Measurements from ENCODE around the gene DCDC1. TPM values are rescaled to one million over a fixed set of nuclear protein-coding genes. Genes with fewer than 3 reads are reported as not detected.

The DCDC1 gene
- total RNA-seq, 1 donor from 2014 or later, result not detected

DNA sequence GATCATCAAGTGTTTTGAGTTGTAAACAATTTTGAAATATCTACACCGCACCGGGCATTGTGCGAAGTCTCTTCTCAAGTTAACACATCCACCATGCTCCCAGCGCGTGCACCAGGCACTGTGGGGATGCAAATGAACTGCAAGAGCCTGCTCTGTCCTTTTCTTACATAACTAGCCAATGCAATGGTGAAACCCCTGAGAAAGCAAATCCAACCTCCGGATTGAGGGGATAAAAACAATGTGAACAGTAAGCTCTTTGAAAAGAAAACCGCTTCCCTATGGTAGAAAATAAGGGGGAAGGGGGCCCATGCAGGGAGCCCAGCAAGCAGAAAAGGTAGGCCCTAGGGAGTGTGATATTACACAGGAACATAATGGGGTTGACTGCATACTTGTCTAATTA, 508.5 kb downstream of the DCDC1 start:
- no peak for DNase-seq (ENCODE audit: extremely low read depth, low read depth, low spot score)

DNA sequence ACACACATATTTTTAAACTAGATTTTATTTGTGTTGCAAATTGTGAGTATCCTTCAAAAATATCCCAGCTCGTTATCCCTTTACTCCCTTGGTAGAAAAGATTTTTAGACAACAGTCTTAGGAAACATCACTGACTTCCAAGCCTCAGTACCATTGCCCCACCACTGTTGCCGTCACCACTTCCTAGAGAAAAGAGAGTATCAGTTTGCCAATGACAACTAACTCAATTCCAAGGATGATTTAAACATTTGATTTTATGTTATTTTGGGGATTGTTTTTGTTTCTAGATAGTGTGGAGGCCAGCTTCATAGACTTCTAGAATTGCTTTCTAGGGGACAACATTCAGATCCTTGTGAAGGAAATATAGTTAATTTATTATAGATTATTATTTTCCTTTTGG, 509.4 kb downstream of the DCDC1 start:
- no peak for DNase-seq (ENCODE audit: extremely low read depth, low read depth, low spot score)

DNA sequence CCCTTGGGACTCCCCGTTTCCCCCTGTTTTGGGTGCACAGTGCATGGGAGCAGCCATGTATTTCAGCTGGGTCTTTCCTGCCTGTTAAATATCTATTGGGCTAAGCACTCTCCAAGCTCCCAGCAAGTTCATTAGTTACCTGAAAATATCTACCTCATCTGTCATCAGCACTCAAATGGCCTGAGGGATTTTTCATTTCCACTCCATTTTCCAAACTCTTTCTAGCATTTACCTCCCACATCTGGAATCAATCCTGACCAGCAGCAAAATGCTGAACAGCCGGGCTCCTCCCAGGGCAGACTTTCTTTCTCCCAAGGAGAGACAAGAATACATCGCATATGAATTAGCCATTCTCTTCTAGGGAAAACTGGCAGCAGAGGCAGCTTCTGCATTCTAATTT, 509.9 kb downstream of the DCDC1 start:
- no peak for DNase-seq (ENCODE audit: extremely low read depth, low read depth, low spot score)

DNA sequence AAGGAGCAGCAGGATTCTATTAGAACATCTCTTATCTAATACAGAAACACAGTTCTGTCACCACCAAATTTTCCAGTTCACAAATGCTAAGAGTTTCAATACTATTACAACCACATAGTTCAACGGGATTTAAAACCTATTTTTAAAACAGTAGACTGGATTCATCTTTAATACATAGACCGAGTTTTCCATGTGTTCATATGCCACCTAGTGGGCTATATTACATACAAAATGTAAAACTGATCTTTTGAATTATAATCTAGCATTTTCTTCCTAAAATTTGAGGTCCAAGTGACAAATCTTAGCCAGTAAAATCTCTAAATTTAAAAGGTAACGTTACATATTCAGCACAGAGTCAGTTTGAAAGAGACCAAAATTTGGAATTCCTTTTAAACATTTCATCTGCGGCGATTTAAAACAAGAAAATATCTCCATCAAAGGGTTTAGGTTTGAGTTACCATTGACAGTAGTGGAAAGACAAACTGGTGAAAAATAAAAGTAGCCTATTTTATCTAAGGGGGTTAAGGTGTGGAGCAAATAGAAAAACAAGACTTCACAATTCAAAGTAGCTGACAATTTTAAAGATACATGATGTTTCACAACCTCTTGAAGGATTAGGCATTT, 514.0 kb downstream of the DCDC1 start:
- DNase-seq (ENCODE audit: extremely low read depth, low read depth, low spot score), result peak; percentile 3

DNA sequence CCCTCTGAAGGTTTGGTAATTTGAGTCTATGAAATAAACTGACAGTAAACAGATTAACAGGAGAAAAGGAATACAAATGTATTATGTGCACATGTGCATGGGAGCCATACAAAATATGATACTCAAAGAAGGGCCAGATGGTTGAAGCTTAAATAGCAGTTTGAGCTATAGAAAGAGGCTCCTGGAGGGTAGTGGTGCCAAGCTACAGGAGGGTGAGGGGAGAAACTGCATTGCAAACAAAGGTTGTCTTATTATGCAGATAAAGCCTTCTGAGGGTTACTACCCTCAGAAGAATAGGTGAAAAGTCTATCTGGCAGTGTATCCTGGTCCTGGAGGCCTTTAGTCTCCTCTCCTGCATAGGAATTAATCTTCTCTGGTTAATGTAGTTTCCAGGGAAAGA, 516.1 kb downstream of the DCDC1 start:
- no peak for DNase-seq (ENCODE audit: extremely low read depth, low read depth, low spot score)

DNA sequence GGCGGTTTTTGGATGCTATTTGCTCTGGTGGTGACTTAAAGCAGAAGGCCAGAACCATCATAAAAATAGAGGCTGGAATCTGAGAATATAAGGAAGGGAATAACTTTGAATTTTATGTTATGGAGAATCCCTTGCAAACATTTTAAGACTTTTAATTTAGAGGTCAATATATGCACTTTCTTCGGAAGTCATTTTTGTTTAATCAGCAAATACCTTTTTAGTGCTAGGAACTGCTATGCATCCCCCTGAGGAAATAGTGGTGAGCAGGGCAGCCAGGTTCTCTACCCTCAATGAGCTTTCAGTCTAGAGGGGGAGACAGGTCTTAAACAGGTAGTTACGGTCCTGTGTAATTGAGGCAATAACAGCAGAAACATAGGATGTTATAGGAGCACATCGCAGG, 516.9 kb downstream of the DCDC1 start:
- no peak for DNase-seq (ENCODE audit: extremely low read depth, low read depth, low spot score)

DNA sequence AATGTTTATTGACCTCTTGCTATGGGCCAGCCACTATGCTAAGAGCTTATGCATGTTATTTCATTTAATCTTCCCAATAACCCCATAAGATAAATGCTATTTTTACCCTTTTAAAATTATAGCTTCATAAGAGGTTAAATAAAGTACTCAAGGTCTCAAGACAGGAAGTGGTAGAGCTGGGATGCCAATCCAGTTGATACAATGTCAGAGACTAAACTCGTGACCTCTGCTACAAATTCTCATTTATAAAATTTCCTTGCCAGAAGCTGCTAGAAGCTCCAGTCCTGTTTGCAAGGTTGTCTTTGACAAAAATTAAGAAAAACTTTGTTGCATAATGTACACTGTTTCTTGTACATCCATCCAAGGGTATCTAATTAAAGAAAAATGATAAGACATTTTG, 517.4 kb downstream of the DCDC1 start:
- no peak for DNase-seq (ENCODE audit: extremely low read depth, low read depth, low spot score)

DNA sequence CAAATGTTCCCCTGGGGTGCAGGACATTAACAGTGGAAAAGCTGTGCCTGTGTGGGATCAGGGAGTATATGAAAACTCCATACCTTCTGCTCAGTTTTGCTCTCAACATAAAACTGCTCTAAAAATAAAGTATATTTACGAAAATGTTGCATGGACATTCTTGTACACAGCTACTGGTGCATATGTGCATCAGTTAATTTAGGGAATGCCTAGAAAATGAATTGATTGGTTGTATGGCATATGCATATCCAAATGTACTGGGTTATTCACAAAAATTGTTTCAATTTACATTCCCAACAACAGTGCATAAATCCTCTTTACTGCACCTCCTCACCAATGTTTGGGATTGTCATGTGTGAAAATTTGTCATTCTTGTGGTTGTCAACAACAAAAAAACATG, 532.3 kb downstream of the DCDC1 start:
- no peak for DNase-seq (ENCODE audit: extremely low read depth, low read depth, low spot score)

DNA sequence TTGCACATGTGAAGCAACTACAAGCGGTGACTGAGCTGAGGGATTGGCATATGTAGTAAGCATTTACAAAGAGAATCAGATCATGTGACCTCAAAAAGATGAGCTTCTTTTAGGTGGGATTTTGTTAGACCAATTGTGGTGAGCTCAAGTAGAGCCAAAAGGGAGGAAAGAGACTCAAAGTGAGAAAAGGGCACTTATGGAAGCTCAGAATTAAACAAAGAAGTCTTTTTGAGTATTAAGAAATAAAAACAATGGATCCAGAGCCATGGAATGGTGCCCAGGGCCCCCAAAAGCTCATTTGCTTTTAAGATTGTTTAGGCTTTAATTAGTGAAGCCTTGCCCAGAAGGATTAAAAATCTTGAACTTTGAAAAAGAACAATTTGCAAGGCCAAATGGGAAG, 536.7 kb downstream of the DCDC1 start:
- no peak for DNase-seq (ENCODE audit: extremely low read depth, low read depth, low spot score)

DNA sequence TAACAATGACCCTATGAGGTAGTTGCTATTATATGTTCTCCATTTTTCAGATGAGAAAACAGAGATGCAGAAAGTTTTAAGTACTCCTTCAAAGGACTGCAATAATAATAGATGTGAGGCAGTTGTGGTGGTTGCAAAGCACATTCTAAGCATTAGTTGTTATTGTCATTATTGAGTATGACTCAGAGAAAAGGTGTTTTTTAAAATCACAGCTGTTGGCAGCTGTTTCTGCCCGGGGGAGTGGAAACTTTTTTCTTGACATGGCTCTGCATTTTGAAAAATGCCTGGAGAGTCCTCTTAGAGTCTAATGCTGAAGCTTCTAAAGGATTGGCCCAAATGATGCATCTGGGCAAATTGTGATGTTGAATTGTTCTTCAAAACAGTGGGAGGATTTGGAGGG, 538.9 kb downstream of the DCDC1 start:
- no peak for DNase-seq (ENCODE audit: extremely low read depth, low read depth, low spot score)

DNA sequence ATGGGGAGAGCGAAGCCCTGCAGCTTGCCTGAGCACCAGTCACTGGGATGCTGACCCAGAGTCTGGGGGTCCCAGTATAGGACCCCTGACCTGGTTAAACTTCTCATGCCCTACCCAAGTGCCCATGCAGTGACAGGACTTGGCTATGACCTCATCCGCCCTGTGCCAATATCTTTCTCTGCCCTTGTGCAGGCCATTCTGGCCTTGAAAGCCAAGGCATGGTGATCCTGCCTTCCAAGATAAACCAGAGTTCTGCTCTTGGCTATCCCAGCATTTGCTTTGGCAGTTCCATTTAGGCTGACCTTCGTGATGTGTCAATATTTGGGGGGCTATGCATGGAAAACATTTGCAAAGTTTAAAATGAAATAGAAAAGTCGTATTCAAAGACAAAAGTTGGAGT, 542.6 kb downstream of the DCDC1 start:
- DNase-seq (ENCODE audit: extremely low read depth, low read depth, low spot score), result no peak

DNA sequence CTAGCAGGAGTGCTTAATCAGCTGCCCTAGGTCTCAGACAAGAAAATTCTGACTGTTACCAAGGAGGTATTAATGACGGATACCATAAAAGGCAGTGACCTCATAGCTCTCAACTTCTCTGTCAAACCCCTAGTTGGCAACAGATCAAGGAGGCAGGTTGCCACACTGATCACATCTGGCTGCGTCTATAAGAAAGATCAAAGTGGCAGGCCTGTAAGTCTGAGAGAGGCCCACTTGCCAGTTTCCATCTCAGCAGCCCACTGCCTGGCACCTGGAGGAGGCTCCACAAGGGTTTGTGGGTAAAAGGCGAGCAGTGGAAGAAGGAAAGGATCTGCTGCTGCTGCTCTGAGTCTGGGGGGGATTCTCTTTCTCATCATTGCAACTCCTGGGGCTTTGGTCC, 543.8 kb downstream of the DCDC1 start:
- DNase-seq (ENCODE audit: extremely low read depth, low read depth, low spot score), result no peak

DNA sequence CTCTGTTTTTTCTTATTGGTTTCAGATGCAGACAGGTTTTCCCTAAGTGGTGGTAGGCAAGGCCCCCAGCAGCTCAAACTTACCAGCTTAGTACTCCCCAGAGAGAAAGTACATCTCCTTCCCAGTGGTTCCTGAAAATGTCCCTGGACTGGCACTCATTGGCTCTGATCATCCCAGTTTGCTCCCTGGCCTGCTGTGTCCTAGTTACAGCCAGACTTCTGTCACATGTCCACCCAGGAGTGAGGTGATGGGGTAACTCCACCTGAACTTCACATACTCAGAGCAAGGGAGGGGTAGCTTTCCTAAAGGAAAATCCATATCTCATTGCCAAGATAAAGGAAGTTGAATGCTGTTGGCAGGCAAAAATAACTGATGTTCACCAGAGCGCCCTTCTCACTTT, 546.4 kb downstream of the DCDC1 start:
- no peak for DNase-seq (ENCODE audit: extremely low read depth, low read depth, low spot score)

DNA sequence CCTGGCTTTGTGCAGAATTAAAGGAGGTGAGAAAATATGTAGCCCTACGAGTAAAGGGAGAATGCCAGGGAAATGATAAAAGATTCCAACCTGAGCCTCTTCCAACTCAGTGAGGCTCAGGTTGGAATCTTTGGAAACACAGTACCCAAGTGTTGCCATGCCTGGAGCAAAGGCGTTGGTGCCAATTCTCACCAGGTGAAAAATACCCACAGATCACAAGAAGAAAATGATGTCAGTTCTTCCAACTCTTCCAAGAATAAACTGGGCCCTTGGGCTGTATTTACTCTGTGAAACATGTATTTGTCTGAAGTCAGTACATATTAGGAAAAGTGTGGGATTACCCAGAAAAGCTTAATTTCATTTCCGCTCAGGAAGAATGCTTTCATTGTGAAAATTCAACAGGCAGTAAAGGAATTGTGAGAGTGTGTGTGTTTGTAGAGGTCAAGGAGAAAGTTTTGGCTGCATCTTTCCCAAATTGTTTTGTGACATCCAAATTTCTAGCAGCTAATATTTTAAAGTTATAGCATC, 548.0 kb downstream of the DCDC1 start:
- no peak for DNase-seq (ENCODE audit: extremely low read depth, low read depth, low spot score)

DNA sequence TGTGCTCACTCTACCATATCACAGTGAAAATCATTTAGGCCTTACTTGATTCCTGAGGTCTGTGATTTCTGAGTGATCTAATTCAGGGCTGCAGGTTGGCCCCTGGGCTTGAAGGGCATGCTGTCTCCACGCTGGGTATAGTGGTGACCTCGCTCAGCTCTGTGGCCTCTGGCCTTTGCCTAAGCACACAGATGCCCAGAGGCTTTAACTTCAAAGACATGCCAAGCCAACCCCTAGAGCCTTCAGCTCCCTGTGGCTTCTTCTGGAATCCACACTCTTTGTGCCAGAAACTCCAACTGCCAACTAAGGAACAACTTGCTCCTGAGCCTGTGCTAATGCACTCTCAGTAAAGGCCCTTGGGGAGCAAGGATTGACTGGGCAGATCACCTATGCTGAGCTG, 550.8 kb downstream of the DCDC1 start:
- no peak for DNase-seq (ENCODE audit: extremely low read depth, low read depth, low spot score)

DNA sequence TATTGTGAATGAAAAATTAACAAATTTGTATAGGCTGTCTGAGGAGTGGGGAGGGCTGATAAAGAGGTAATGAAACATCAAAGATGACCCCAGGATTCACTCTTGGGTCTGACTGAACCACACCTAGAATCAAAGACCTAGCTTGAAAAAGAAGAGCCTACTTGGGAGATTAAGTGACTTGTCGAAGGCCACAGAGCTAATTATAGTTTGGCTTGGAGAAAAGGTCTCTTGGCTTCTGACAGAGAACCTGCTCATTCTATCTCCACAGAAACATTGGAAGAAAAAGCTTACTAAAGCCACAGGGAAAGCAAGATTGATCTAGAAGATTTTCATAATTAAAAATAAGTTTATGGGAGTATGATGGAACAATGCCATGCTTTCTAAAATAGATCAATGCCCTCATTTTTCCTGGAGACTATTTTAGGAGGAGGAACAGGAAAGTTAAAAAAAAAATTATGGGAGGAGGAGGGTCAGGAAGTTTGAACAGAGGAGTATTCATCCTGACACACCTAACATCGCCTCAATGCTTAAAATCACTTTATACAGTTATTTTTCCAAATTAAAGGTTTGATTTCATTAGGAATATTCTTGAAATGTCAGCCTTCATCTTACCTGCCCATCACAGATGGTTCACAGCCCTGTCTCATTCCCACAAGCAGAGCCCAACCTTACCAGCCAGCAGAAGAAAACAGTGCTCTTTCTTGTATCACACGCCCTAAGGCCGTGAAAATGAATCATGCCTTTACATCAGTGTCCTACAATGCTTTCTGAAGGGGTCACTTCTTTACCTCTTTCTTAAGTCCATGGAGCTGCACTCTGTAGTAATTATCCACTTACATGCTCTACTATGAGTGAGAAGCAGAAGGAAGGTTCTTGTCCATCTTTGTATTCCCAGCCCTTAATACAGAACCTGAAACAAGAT, 552.3 kb downstream of the DCDC1 start:
- no peak for DNase-seq (ENCODE audit: extremely low read depth, low read depth, low spot score)

DNA sequence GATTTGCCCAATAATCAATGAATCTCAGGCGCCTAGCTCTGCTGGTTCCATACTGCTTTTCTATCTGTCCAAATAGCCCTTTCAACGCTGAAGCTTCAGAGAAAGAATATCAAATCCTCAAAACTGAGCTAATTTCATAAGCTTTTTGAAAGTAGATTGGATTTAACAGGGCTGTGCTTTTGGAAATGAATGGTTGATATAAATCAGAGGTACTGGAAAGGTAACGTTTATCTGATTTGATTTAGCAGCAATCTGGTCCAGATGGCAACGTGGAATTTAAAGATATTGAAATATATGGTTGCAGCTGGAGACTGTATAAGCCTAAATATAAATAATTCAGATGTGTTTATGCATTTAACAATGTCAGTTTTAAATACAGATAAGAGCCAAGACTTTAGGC, 553.9 kb downstream of the DCDC1 start:
- no peak for DNase-seq (ENCODE audit: extremely low read depth, low read depth, low spot score)

DNA sequence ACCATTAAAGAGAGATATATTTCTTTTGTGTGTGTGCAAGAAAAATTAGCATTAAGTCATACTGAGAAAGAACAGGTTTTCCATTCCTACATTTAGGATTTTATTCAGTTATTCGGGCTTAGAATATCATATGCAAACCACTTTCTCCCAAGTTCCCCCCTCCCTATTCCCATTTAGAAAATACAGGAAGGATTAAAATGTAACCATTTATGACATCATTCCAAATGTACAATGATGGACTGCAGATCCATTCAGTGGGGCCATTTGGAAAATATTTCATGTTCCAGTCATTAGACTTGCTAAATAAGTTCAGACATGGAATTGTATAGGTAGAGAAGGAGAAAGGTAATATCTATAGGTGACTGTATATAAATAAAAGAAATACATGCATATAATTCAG, 554.8 kb downstream of the DCDC1 start:
- DNase-seq (ENCODE audit: extremely low read depth, low read depth, low spot score), result no peak

Measured in glomerular endothelial cell (primary cell).